DOHH2 (cell line): ENCODE results near the gene EHMT1.
A peak's percentile ranks its signal among the peaks of the same experiment; 100 is the strongest.
"Not testable (repeated sequence)": the region's sequence is repeated elsewhere in the genome, so short reads cannot be mapped to it uniquely, and the experiment has no call there.

Experiments
- H3F3A ChIP-seq: fragments of 200-600 bp; sonication (generic), shearing (Covaris generic); 2 replicates; pipeline ENCODE4 v1.6.0; 2016; ENCODE audit warnings: antibody characterized with exemption, mild to moderate bottlenecking; ENCODE audit not compliant: control insufficient read depth, insufficient read depth
- H3K27ac ChIP-seq: fragments of 200-600 bp; sonication (generic); 2 replicates; pipeline ENCODE4 v1.5.1; 2014; ENCODE audit warnings: low read depth, mild to moderate bottlenecking, low read length, moderate library complexity
- H3K27me3 ChIP-seq: fragments of 200-600 bp; sonication (generic); 2 replicates; pipeline ENCODE4 v1.6.1; 2014; ENCODE audit warnings: mild to moderate bottlenecking, low read length, mixed read lengths; ENCODE audit not compliant: control insufficient read depth
- H3K36me3 ChIP-seq: fragments of 200-600 bp; sonication (generic); 2 replicates; pipeline ENCODE4 v1.6.1; 2014; ENCODE audit warnings: mild to moderate bottlenecking, low read length, moderate library complexity, mixed read lengths; ENCODE audit not compliant: control insufficient read depth
- H3K4me1 ChIP-seq: fragments of 200-600 bp; sonication (generic); 2 replicates; pipeline ENCODE4 v1.6.1; 2014; ENCODE audit warnings: mild to moderate bottlenecking, low read length, mixed read lengths; ENCODE audit not compliant: control insufficient read depth
- H3K4me2 ChIP-seq: fragments of 200-600 bp; sonication (generic); 2 replicates; pipeline ENCODE4 v1.6.0; 2014; ENCODE audit warnings: mild to moderate bottlenecking, low read length, moderate library complexity
- H3K4me3 ChIP-seq: fragments of 200-600 bp; sonication (generic); 2 replicates; pipeline ENCODE4 v1.5.1; 2014; ENCODE audit warnings: mild to moderate bottlenecking, low read length, mixed read lengths
- H3K79me2 ChIP-seq: fragments of 200-600 bp; sonication (generic); 2 replicates; pipeline ENCODE4 v1.6.1; 2014; ENCODE audit warnings: mild to moderate bottlenecking, low read length, mixed read lengths; ENCODE audit not compliant: control insufficient read depth
- H3K9me2 ChIP-seq: fragments of 200-600 bp; sonication (generic); replicated peaks from 2 replicates; pipeline ENCODE4 v1.6.1; 2014; ENCODE audit warnings: mild to moderate bottlenecking, low read length, mixed read lengths; ENCODE audit not compliant: control insufficient read depth
- H3K9me3 ChIP-seq: fragments of 200-600 bp; sonication (generic); 2 replicates; pipeline ENCODE4 v1.6.1; 2014; ENCODE audit warnings: antibody characterized with exemption, low read length, mixed read lengths; ENCODE audit not compliant: control insufficient read depth, insufficient read depth
- H4K20me1 ChIP-seq: fragments of 200-600 bp; sonication (generic); 2 replicates; pipeline ENCODE4 v1.6.0; 2014; ENCODE audit warnings: low read depth, mild to moderate bottlenecking, antibody characterized with exemption, low read length, moderate library complexity; ENCODE audit not compliant: control insufficient read depth, insufficient read depth
- EZH2phosphoT487 ChIP-seq: fragments of 200-600 bp; sonication (generic); IDR thresholded peaks from 2 replicates; pipeline ENCODE4 v1.6.1; 2017; ENCODE audit warnings: borderline replicate concordance, mild to moderate bottlenecking, antibody characterized with exemption, low read length, moderate library complexity, mixed read lengths
- TF ChIP-seq, protein P1 (sequence below): fragments of 200-600 bp; sonication (generic); IDR thresholded peaks from one replicate; pipeline ENCODE4 v1.5.1; 2014; ENCODE audit warnings: antibody characterized with exemption, mild to moderate bottlenecking, low read depth, low read length; ENCODE audit not compliant: poor library complexity, severe bottlenecking

EHMT1 gene

DNA sequence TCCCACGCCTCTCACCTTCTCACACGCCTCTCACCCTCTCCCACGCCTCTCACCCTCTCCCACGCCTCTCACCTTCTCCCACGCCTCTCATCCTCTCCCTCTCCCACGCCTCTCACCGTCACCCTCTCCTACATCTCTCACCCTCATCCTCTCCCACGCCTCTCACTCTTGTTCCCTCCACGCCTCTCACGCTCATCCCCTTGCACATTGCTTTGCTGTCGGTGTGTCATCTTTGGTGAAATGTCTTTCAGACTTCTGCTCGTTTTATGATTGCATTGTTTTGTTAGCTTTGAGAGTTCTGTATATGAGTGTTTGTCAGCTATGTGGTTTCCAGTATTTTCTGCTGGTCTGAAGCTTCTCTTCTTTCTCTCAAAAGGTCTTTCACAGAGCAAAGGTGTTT is 102.7 kb downstream of the EHMT1 start:
- H3K79me2 ChIP-seq = peaks cover 95% of the 10 kb centered on the region
- no peak for TF ChIP-seq EZH2phosphoT487
- TF ChIP-seq, protein P1, sequence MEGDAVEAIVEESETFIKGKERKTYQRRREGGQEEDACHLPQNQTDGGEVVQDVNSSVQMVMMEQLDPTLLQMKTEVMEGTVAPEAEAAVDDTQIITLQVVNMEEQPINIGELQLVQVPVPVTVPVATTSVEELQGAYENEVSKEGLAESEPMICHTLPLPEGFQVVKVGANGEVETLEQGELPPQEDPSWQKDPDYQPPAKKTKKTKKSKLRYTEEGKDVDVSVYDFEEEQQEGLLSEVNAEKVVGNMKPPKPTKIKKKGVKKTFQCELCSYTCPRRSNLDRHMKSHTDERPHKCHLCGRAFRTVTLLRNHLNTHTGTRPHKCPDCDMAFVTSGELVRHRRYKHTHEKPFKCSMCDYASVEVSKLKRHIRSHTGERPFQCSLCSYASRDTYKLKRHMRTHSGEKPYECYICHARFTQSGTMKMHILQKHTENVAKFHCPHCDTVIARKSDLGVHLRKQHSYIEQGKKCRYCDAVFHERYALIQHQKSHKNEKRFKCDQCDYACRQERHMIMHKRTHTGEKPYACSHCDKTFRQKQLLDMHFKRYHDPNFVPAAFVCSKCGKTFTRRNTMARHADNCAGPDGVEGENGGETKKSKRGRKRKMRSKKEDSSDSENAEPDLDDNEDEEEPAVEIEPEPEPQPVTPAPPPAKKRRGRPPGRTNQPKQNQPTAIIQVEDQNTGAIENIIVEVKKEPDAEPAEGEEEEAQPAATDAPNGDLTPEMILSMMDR = no peak
- H3K27me3 ChIP-seq = no peaks in the 10 kb centered on the region
- no peaks in the 10 kb centered on the region for H3K9me2 ChIP-seq
- H3K4me3 ChIP-seq = no peak overlapping the region
- no peaks in the 10 kb centered on the region; the same call in none of the 2 replicates for H3F3A ChIP-seq
- H3K27ac ChIP-seq = no peak overlapping the region
- H4K20me1 ChIP-seq = no peaks in the 10 kb centered on the region
- H3K36me3 ChIP-seq = peaks cover 89% of the 10 kb centered on the region
- H3K4me2 ChIP-seq = no peak overlapping the region
- H3K4me1 ChIP-seq = no peaks in the 10 kb centered on the region
- H3K9me3 ChIP-seq = peaks cover 14% of the 10 kb centered on the region; the same call in 1 of the 2 replicates

GRCh38 chr9:137721899-137722298 is 103.1 kb downstream of the EHMT1 start:
- H3K9me2 ChIP-seq = no peaks in the 10 kb centered on the region
- H3K36me3 ChIP-seq = peaks cover 89% of the 10 kb centered on the region
- no peaks in the 10 kb centered on the region for H4K20me1 ChIP-seq
- H3K4me3 ChIP-seq = no peak overlapping the region
- H3F3A ChIP-seq = no peaks in the 10 kb centered on the region; the same call in none of the 2 replicates
- H3K9me3 ChIP-seq = peaks cover 10% of the 10 kb centered on the region; the same call in 1 of the 2 replicates
- H3K4me2 ChIP-seq = no peak overlapping the region
- peaks cover 95% of the 10 kb centered on the region for H3K79me2 ChIP-seq
- TF ChIP-seq EZH2phosphoT487 = no peak
- TF ChIP-seq, protein P1 = peak; percentile 21
- no peaks in the 10 kb centered on the region for H3K4me1 ChIP-seq
- no peak overlapping the region for H3K27ac ChIP-seq
- no peaks in the 10 kb centered on the region for H3K27me3 ChIP-seq

DNA sequence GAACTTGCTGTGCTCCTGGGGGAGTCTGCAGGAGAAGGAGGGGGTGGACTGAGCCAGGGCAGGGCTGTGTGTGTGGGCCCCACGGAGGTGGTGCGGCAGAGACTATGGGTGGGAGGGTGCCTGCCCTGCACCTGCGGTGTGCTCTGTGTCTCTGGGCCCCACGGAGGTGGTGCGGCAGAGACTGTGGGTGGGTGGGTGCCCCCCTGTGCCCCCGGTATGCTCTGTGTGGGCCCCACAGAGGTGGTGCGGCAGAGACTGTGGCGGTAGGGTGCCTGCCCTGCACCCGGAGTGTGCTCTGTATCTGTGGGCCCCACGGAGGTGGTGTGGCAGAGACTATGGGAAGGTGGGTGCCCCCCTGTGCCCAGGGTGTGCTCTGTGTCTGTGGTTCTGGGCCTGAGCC is 103.7 kb downstream of the EHMT1 start:
- H3K36me3 ChIP-seq = peaks cover 89% of the 10 kb centered on the region
- H4K20me1 ChIP-seq = no peaks in the 10 kb centered on the region

DNA sequence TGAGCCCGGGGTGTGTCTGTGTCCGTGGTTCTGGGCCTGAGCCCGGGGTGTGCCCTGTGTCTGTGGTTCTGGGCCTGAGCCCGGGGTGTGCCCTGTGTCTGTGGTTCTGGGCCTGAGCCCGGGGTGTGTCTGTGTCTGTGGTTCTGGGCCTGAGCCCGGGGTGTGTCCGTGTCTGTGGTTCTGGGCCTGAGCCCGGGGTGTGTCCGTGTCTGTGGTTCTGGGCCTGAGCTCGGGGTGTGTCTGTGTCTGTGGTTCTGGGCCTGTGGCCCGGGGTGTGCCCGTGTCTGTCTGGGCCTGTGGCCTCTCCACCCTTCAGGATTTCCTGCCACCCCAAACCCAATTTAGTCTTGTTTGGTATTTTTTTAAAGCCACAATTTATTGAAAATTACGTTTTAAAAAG is 104.6 kb downstream of the EHMT1 start:
- H3K79me2 ChIP-seq = peaks cover 95% of the 10 kb centered on the region
- H3K4me3 ChIP-seq, H3K9me2 ChIP-seq, H3K4me1 ChIP-seq, H3K9me3 ChIP-seq, H3K4me2 ChIP-seq, H3F3A ChIP-seq, H3K27me3 ChIP-seq, H3K27ac ChIP-seq, H4K20me1 ChIP-seq: not testable (repeated sequence)
- H3K36me3 ChIP-seq = peaks cover 89% of the 10 kb centered on the region

More for the DNA sequence above, 103.7 kb downstream of the EHMT1 start:
- H3K27ac ChIP-seq = no peak overlapping the region
- H3K4me1 ChIP-seq = no peaks in the 10 kb centered on the region
- no peaks in the 10 kb centered on the region for H3K27me3 ChIP-seq
- H3K4me3 ChIP-seq = no peak overlapping the region
- TF ChIP-seq, protein P1 = no peak
- no peak for TF ChIP-seq EZH2phosphoT487
- peaks cover 8% of the 10 kb centered on the region; the same call in 1 of the 2 replicates for H3K9me3 ChIP-seq
- H3K4me2 ChIP-seq = no peak overlapping the region
- peaks cover 95% of the 10 kb centered on the region for H3K79me2 ChIP-seq
- H3F3A ChIP-seq = no peaks in the 10 kb centered on the region; the same call in 1 of the 2 replicates
- H3K9me2 ChIP-seq = no peaks in the 10 kb centered on the region
